K562 treated with DMSO at 1 percent for 24 hours (cell line): ENCODE measurements around the gene AFF3. TPM values are rescaled to one million over a fixed set of nuclear protein-coding genes. Genes with fewer than 3 reads are reported as not detected.

ENCODE experiments used
- total RNA-seq: library from RNA; unstranded; fragments of 300-600 nt; gene quantifications from 2 replicates; pipeline ENCODE4 v1.2.3, GENCODE V29; 2022; ENCODE audit warnings: low read depth; ENCODE audit not compliant: insufficient read depth

AFF3 gene
- 0.21 TPM in 1 of 2 replicates, not detected in the other for total RNA-seq

GRCh38 chr2:100142393-100142792 lies at the start of gene AFF3:
TSS of gene AFF3 (minus strand) at chr2:100142590. CDS start at chr2:100104454, 38,136 bp downstream.

Other genes with a start within 250 kb of the AFF3 start
- 1.4 and 1.7 TPM in 2 replicates for gene LONRF2, start 179.9 kb upstream of the AFF3 start, total RNA-seq